Mesothelial cell of epicardium (in vitro differentiated cells): ENCODE data around the gene PTPN18. TPM values are rescaled to one million over a fixed set of nuclear protein-coding genes. Genes with fewer than 3 reads are reported as not detected.
A peak's percentile ranks its signal among the peaks of the same experiment; 100 is the strongest.

Experiments
- DNase-seq, 2 experiments: peaks; one replicate each; pipeline ENCODE4 v3.0.0; 2021; ENCODE audit warnings: low spot score in 2 of 2; ENCODE audit not compliant: unreplicated experiment in 2 of 2
- H3K27ac Mint-ChIP-seq: 2 replicates; pipeline ENCODE4 v1.8.0; 2021; ENCODE audit warnings: mixed read lengths
- H3K27me3 Mint-ChIP-seq: 2 replicates; pipeline ENCODE4 v1.8.0; 2021; ENCODE audit warnings: low read depth, mixed read lengths
- H3K36me3 Mint-ChIP-seq: 2 replicates; pipeline ENCODE4 v1.8.0; 2021; ENCODE audit warnings: mixed read lengths
- H3K4me1 Mint-ChIP-seq: 2 replicates; pipeline ENCODE4 v1.8.0; 2021; ENCODE audit warnings: mixed read lengths
- H3K4me3 Mint-ChIP-seq: 2 replicates; pipeline ENCODE4 v1.8.0; 2021; ENCODE audit warnings: mild to moderate bottlenecking, moderate library complexity, mixed read lengths
- H3K9me3 Mint-ChIP-seq: 2 replicates; pipeline ENCODE4 v1.8.0; 2021; ENCODE audit warnings: mixed read lengths
- total RNA-seq: library from RNA; stranded (reverse); gene quantifications from 3 replicates; pipeline ENCODE4 v1.2.1, GENCODE V29; 2021
- TF ChIP-seq, protein P1 (sequence below): fragments of 200-600 bp; sonication (generic); IDR thresholded peaks from one replicate; pipeline ENCODE4 v1.5.0; 2021; ENCODE audit warnings: antibody characterized with exemption; ENCODE audit not compliant: unreplicated experiment

PTPN18 gene
- total RNA-seq, 1 donor from 2014 or later: 20.1 TPM

DNA sequence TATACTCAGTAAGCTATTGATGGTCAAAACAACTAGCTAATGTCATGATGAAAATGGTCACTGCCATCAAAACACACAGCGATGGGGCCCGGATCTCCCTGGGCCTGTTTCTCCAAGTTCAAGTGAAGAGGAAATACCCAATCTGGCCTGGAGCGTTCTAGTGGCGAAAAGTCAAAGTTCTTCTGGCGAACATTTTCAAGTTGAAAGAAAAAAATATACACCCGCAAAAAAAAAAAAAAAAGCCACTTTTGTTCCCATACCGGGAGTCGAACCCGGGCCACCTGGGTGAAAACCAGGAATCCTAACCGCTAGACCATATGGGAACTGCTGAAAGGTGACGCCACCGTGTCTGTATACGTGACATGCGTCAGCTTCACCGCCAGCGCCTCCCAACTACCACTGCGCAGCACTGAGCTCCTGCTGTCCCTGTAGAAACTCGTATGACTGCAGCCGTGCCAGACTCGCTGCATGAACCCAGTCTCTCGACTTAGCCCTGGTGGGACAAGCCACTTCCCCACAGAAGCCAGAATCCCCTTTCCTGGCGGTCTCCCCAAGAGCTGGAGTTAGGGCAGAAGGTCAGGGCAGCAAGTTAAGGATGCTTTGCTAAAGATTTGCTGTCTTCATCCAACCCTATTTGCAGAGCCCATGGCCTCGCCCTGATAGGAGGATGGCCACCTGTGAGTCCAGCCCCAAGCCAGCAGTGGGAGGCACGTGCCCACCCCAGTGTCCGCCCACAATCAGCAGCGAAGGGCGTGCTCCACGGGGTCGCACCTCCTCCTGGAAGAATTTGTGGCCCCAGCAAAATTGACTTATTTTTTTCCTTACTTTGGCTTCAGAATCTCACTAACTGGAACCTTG lies 18.8 kb upstream of the PTPN18 start:
- Mint-ChIP-seq H3K9me3 (peaks cover 3% of the 10 kb centered on the region), H3K4me3 (peak overlapping the region; percentile 81), H3K27ac (peak overlapping the region; percentile 95), H3K36me3 (peaks cover 15% of the 10 kb centered on the region), H3K27me3 (peaks cover 8% of the 10 kb centered on the region), H3K4me1 (peaks cover 26% of the 10 kb centered on the region)
- DNase-seq: peak; percentile 85 to 99
- TF ChIP-seq, protein P1, sequence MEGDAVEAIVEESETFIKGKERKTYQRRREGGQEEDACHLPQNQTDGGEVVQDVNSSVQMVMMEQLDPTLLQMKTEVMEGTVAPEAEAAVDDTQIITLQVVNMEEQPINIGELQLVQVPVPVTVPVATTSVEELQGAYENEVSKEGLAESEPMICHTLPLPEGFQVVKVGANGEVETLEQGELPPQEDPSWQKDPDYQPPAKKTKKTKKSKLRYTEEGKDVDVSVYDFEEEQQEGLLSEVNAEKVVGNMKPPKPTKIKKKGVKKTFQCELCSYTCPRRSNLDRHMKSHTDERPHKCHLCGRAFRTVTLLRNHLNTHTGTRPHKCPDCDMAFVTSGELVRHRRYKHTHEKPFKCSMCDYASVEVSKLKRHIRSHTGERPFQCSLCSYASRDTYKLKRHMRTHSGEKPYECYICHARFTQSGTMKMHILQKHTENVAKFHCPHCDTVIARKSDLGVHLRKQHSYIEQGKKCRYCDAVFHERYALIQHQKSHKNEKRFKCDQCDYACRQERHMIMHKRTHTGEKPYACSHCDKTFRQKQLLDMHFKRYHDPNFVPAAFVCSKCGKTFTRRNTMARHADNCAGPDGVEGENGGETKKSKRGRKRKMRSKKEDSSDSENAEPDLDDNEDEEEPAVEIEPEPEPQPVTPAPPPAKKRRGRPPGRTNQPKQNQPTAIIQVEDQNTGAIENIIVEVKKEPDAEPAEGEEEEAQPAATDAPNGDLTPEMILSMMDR: no peak

DNA sequence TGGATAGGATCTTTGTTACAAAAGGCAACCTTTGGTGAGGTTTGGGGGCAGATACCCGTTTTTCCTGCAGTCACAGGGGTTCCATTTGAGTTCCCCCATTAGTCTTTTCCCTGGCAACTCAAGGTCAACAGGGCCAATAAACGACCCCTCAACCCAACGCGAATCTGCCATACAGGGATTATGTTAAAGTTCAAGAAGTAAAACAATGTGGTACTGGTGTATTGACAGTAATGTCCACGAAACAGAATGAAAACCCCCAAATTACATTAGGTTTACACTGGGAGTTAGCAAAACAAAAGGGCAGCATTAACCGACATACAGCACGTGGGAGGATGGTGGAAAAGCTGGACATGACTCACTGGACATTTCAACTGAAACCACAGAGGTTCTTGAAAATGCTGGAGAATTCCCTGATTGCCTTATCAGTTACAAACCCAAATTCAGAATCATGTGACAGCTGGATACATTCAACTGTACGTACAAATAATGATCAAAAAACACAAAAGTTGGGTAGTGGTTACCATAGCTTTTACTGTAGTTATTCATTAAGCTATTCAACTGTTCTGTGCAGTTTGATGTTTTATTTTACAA lies 18.0 kb upstream of the PTPN18 start:
- Mint-ChIP-seq H3K4me1 (peaks cover 22% of the 10 kb centered on the region), H3K4me3 (peak overlapping the region; percentile 81), H3K9me3 (peaks cover 3% of the 10 kb centered on the region), H3K36me3 (peaks cover 15% of the 10 kb centered on the region), H3K27ac (peak overlapping the region; percentile 95), H3K27me3 (peaks cover 3% of the 10 kb centered on the region)
- TF ChIP-seq, protein P1: no peak
- DNase-seq: no peak

DNA sequence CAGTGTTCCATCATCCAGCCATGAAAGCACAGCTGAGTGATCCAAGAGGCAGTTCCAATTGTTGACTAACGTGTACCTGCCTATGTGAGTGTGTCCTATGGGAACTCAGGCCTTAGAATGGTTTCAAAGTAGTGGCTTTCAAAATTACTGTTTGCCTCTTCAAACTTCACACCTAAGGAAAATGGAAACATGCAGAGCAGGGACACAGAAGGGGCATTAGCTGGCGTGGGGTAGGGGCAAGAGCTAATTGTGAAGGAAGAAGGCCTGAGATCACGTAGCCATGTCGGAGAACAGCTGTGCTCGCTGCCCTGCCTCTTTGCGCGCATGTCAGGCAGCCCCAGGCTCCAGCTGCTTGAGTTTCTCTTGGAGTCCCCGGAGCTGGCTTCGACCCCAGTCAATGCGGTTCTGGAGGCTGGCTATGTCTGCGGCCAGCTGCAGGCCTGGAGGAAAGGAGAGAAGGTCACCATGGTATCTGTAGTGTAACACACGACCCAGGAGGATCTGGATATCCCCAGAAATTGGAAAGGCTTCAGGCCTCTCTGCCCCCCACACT lies 17.0 kb upstream of the PTPN18 start:
- H3K9me3 Mint-ChIP-seq: peaks cover 3% of the 10 kb centered on the region
- H3K36me3 Mint-ChIP-seq: peaks cover 15% of the 10 kb centered on the region
- H3K27me3 Mint-ChIP-seq: peaks cover 3% of the 10 kb centered on the region
- no peak overlapping the region for H3K4me3 Mint-ChIP-seq
- H3K4me1 Mint-ChIP-seq: peaks cover 29% of the 10 kb centered on the region
- H3K27ac Mint-ChIP-seq: no peak overlapping the region
- DNase-seq: no peak
- TF ChIP-seq, protein P1: no peak

DNA sequence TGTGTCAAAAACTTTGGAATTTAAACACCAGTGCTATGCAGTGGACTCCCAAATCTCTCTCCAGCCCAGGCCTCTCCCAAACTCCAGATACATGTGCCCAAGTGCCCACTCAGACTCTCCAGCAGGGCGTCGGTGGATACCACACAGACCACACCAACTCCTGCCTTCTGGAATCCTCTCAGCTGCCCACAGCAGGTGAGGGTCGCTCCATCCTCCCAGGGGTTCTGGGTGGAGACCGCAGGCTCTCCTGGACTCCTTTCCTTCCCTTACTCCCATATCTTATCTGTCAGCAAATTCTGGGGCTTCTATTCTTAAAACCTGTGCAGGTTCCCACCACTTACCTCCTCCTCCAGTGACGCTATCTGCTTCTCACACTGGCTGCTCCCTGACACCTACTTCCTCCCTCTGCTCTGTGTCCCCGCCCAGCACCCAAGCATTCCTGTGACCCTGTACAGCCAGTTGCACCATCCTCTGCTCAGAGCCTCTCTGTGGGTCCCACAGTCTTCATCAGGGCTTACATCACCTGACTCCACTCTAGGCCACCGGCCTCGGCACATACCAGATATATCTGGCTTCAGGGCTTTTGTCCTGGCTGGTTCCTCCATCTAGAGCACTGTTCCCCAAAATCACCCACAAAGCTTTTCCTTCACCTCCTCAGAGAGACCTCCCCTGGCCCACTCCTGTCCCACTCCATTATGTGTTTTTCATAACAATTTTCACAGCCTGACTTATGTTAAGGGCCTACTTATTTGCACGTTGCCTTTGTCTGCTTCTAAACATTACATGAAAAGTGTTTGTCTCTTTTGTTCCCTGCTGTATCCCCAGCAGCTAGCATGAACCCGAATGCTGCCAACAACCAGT lies 15.7 kb upstream of the PTPN18 start:
- Mint-ChIP-seq H3K4me3 (peak overlapping the region; percentile 26), H3K27ac (no peak overlapping the region), H3K36me3 (peaks cover 15% of the 10 kb centered on the region), H3K27me3 (peaks cover 3% of the 10 kb centered on the region), H3K4me1 (peaks cover 29% of the 10 kb centered on the region), H3K9me3 (no peaks in the 10 kb centered on the region)
- DNase-seq: no peak
- TF ChIP-seq, protein P1: no peak

DNA sequence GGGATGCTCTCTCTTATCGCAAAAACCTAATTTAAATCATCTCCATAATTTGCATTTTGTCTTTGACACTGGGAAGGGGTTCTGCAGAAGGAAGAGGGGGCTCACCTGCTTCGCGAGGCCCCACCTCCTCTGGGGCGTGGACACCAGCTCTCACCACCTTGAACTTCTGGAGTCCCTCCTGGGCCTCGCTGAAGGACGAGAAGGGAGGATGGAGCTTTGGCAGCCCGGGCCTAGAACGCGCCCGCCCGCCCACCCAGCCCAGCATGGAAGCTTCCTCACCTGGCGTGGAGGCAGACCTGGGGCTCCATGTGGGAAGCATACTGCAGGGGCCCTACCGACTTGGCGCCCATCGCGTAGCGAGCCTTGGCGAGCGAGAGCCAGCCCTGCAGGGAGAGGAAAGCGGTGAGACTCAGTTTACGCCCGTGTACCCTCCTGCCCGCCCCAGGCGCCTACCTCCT lies 14.3 kb upstream of the PTPN18 start:
- H3K36me3 Mint-ChIP-seq: peaks cover 28% of the 10 kb centered on the region
- peaks cover 28% of the 10 kb centered on the region for H3K4me1 Mint-ChIP-seq

More for the DNA sequence above, 14.3 kb upstream of the PTPN18 start:
- TF ChIP-seq, protein P1: no peak
- H3K4me3 Mint-ChIP-seq: peak overlapping the region; percentile 99
- H3K27me3 Mint-ChIP-seq: peaks cover 3% of the 10 kb centered on the region
- no peaks in the 10 kb centered on the region for H3K9me3 Mint-ChIP-seq
- DNase-seq: no peak
- peak overlapping the region; percentile 98 for H3K27ac Mint-ChIP-seq
